ENCODE results near the gene CDC34. TPM values are rescaled to one million over a fixed set of nuclear protein-coding genes. Genes with fewer than 3 reads are reported as not detected.

Gene CDC34
- total and polyA plus RNA-seq, 9 of the 15 experiments (the other 6 are each of a cell fraction or from before 2014, with no cell fraction given): 0.80 to 203 (median 65.5) TPM

- no peak for TF ChIP-seq ZNF584 (CRISPR knock-in tag; IDR thresholded peaks at IDR 0.05; ENCODE audit: low read depth)
- peak; percentile 15; the same call in 1 of the 2 replicates for TF ChIP-seq ZNF282 (CRISPR knock-in tag; IDR thresholded peaks at IDR 0.05)
- no peak for TF ChIP-seq FUS (optimal IDR thresholded peaks at IDR 0.05; ENCODE audit: low read depth, low read length)
- 0 out of 2 replicates have a peak, but pooled peaks have one; percentile 75 for TF ChIP-seq RBM14 (IDR thresholded peaks at IDR 0.05; ENCODE audit: borderline replicate concordance, insufficient read depth, low read depth, low read length)
- TF ChIP-seq RFX5 (IDR thresholded peaks at IDR 0.05; ENCODE audit: low read depth, low read length): no peak
- peak; percentile 68 to 73; a peak in 3 of 4 replicates for TF ChIP-seq UBTF (IDR thresholded peaks at IDR 0.05; ENCODE audit: borderline replicate concordance in 1 of 2, low read depth in 2 of 2, low read length in 2 of 2)
- TF ChIP-seq ZFP36 (IDR thresholded peaks at IDR 0.05; ENCODE audit: low read depth, low read length, partially characterized antibody): no peak
- no peak; the same call in 1 of the 2 replicates for TF ChIP-seq USF2 (CRISPR knock-in tag; IDR thresholded peaks at IDR 0.05)
- TF ChIP-seq SP1 (CRISPR knock-in tag; IDR thresholded peaks at IDR 0.05): peak; percentile 90
- TF ChIP-seq ZNF696 (CRISPR knock-in tag; conservative IDR thresholded peaks at IDR 0.05): no peak
- no peak for TF ChIP-seq CREB3 (tag; conservative IDR thresholded peaks at IDR 0.05; ENCODE audit: low read depth)
- TF ChIP-seq KAT7 (CRISPR knock-in tag; IDR thresholded peaks at IDR 0.05; ENCODE audit: borderline replicate concordance): peak; percentile 54; the same call in 1 of the 2 replicates
- peak; percentile 52 for TF ChIP-seq SMAD1 (IDR thresholded peaks at IDR 0.05; ENCODE audit: low read depth, low read length, partially characterized antibody)
- TF ChIP-seq ZBED1 (IDR thresholded peaks at IDR 0.05): peak; percentile 62; the same call in 1 of the 2 replicates
- TF ChIP-seq SRSF3 (IDR thresholded peaks at IDR 0.05; ENCODE audit: insufficient read depth, low read length): peak; percentile 60; the same call in 1 of the 2 replicates
- peak; percentile 77; the same call in 1 of the 2 replicates for TF ChIP-seq THAP7 (CRISPR knock-in tag; IDR thresholded peaks at IDR 0.05)
- TF ChIP-seq HMGXB4 (CRISPR knock-in tag; IDR thresholded peaks at IDR 0.05): peak; percentile 70; the same call in 1 of the 2 replicates
- TF ChIP-seq ZFX (CRISPR knock-in tag; IDR thresholded peaks at IDR 0.05): peak; percentile 61
- TF ChIP-seq ZNF444 (CRISPR knock-in tag; IDR thresholded peaks at IDR 0.05): no peak
- TF ChIP-seq TEAD2 (tag; IDR thresholded peaks at IDR 0.05): no peak
Measured at GRCh38 chr19:488505-489417, 42.8 kb upstream of the CDC34 start (continued).

Measured in K562 (cell line).